Measurements from ENCODE around the gene SOBP.

The SOBP gene

GRCh38 chr6:107660839-107661238 is 170.9 kb downstream of the SOBP start:
- CTCF ChIA-PET = no interaction called here
- no peak for TF ChIP-seq CTCF (conservative IDR thresholded peaks at IDR 0.05; ENCODE audit: low read depth)
- no peak for DNase-seq (ENCODE audit: low spot score)
- POLR2A ChIA-PET (ENCODE audit: low non-redundant PET) = no interaction called here
- no peak overlapping the region for H3K27ac ChIP-seq

- POLR2A ChIA-PET (ENCODE audit: low non-redundant PET) = no interaction called here
- H3K27ac ChIP-seq = no peak overlapping the region
- CTCF ChIA-PET = no interaction called here
- TF ChIP-seq CTCF (conservative IDR thresholded peaks at IDR 0.05; ENCODE audit: low read depth) = no peak
- no peak for DNase-seq (ENCODE audit: low spot score)
Measured at GRCh38 chr6:107661291-107661690, 171.4 kb downstream of the SOBP start.

GRCh38 chr6:107662333-107662732 is 172.4 kb downstream of the SOBP start:
- CTCF ChIA-PET = no interaction called here

GRCh38 chr6:107663308-107663707 is 173.4 kb downstream of the SOBP start:
- no peak for DNase-seq (ENCODE audit: low spot score)
- no peak for TF ChIP-seq CTCF (conservative IDR thresholded peaks at IDR 0.05; ENCODE audit: low read depth)
- H3K27ac ChIP-seq = no peak overlapping the region
- ChIA-PET POLR2A (ENCODE audit: low non-redundant PET) (no interaction called here), CTCF (no interaction called here)

More at GRCh38 chr6:107662333-107662732, 172.4 kb downstream of the SOBP start:
- H3K27ac ChIP-seq = no peak overlapping the region
- POLR2A ChIA-PET (ENCODE audit: low non-redundant PET) = no interaction called here
- TF ChIP-seq CTCF (conservative IDR thresholded peaks at IDR 0.05; ENCODE audit: low read depth) = no peak
- DNase-seq (ENCODE audit: low spot score) = no peak

GRCh38 chr6:107665382-107665781 is 175.5 kb downstream of the SOBP start:
- ChIA-PET POLR2A (ENCODE audit: low non-redundant PET) (no interaction called here), CTCF (interaction anchor here (0.6 kb wide), 1 partner anchor 38 kb away, joined by 3 read pairs; no protein-coding TSS in a partner anchor)
- H3K27ac ChIP-seq = no peak overlapping the region
- TF ChIP-seq CTCF (conservative IDR thresholded peaks at IDR 0.05; ENCODE audit: low read depth) = no peak
- no peak for DNase-seq (ENCODE audit: low spot score)

- POLR2A ChIA-PET (ENCODE audit: low non-redundant PET) = no interaction called here
- no peak for TF ChIP-seq CTCF (conservative IDR thresholded peaks at IDR 0.05; ENCODE audit: low read depth)
- DNase-seq (ENCODE audit: low spot score) = no peak
- no peak overlapping the region for H3K27ac ChIP-seq
- CTCF ChIA-PET = interaction anchor here (0.6 to 0.7 kb wide), 3 partner anchors 37 to 157 kb away, joined by 3 to 7 read pairs (median 3); no protein-coding TSS in a partner anchor
Measured at GRCh38 chr6:107666084-107666980, 176.4 kb downstream of the SOBP start.
